Nephron (organoid): ENCODE results near the gene UBE2F.

Experiments used
- H3K27ac Mint-ChIP-seq, 3 experiments: 2 replicates each; pipeline ENCODE4 v1.8.0; 2020; ENCODE audit warnings: mixed read lengths in 3 of 3, mild to moderate bottlenecking in 2 of 3, moderate library complexity in 1 of 3
- H3K27me3 Mint-ChIP-seq: 2 replicates; pipeline ENCODE4 v1.8.0; 2021; ENCODE audit warnings: low read depth, mild to moderate bottlenecking, moderate library complexity, mixed read lengths
- H3K36me3 Mint-ChIP-seq: 2 replicates; pipeline ENCODE4 v1.8.0; 2020; ENCODE audit warnings: low read depth, mixed read lengths
- H3K4me1 Mint-ChIP-seq: 2 replicates; pipeline ENCODE4 v1.8.0; 2020; ENCODE audit warnings: mixed read lengths
- H3K4me3 Mint-ChIP-seq, 3 experiments: 2 replicates each; pipeline ENCODE4 v1.8.0; 2020; ENCODE audit warnings: mild to moderate bottlenecking in 3 of 3, mixed read lengths in 3 of 3, moderate library complexity in 2 of 3
- H3K9me3 Mint-ChIP-seq: 2 replicates; pipeline ENCODE4 v1.8.0; 2020; ENCODE audit warnings: mixed read lengths
- CTCF ChIP-seq, 3 experiments: fragments of 200-600 bp; sonication (generic); IDR thresholded peaks; one replicate each; pipeline ENCODE4 v1.5.0; 2021; ENCODE audit warnings: antibody characterized with exemption in 3 of 3; ENCODE audit not compliant: unreplicated experiment in 3 of 3

The UBE2F gene

GRCh38 chr2:238060542-238061314, 93.9 kb downstream of the UBE2F start, which contains the start of gene SCLY:
TSS of gene SCLY (plus strand) at chr2:238061001. CDS start at chr2:238061055, 54 bp downstream.
- peaks cover 12% of the 10 kb centered on the region for H3K9me3 Mint-ChIP-seq
- peaks cover 12% of the 10 kb centered on the region for H3K27me3 Mint-ChIP-seq
- peaks cover 42% of the 10 kb centered on the region for H3K4me1 Mint-ChIP-seq
- H3K27ac Mint-ChIP-seq = peak within 1 kb of the TSS; percentile 71 to 96 (median 92)
- TF ChIP-seq CTCF (IDR thresholded peaks at IDR 0.05; ENCODE audit: unreplicated experiment in 3 of 3) = no peak
- H3K4me3 Mint-ChIP-seq = peak within 1 kb of the TSS; percentile 85 to 96 (median 92)
- H3K36me3 Mint-ChIP-seq = peaks cover 13% of the 10 kb centered on the region

DNA sequence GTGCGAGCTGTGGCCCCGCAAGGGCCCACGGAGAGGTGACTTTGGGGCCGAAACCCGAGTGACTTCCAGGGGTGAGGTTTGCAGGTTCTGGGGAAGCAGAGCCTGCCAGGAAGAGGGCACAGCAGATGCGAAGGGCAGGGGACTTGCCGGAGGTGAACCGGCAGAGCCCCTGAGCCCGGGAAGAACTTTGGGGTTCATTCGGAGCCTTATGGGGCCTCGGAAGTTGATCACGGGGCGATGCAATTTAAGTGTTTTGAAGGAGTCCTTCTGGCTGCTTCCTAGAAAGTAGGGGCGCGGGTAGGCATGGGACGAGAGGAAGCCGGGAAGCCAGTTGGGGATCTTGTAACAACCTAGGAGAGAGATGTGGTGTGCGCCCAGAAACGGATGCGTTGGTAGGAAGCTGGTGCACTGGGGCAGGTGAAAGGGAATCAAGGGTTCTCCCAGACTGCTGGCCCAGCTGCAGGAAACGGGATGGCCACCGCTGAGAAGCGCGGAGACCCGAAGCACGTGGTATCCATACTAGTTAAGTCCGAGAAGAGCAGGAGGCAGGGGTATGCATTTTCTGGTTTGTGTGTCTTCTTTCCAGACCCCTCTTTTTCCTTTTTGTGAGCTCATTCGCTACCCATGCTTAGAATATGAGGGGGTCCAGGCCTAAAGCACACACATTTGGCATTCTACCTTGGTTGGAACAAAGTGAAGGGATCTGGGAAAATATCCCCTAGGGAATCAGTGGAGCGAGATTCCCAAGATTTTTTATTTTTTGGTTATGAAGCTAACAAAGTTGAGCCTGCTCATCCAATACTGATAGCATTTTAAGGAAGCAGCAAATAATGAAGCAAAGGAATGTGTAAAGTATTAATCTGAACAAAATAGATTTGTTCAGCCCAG, 94.7 kb downstream of the UBE2F start:
- peaks cover 12% of the 10 kb centered on the region for H3K27me3 Mint-ChIP-seq
- peak overlapping the region; percentile 34 to 96 (median 91) for H3K27ac Mint-ChIP-seq
- peaks cover 9% of the 10 kb centered on the region for H3K9me3 Mint-ChIP-seq
- H3K4me3 Mint-ChIP-seq = peak overlapping the region; percentile 85 to 96 (median 92)
- H3K4me1 Mint-ChIP-seq = peaks cover 42% of the 10 kb centered on the region
- no peak for TF ChIP-seq CTCF (IDR thresholded peaks at IDR 0.05; ENCODE audit: unreplicated experiment in 3 of 3)
- H3K36me3 Mint-ChIP-seq = peaks cover 20% of the 10 kb centered on the region

DNA sequence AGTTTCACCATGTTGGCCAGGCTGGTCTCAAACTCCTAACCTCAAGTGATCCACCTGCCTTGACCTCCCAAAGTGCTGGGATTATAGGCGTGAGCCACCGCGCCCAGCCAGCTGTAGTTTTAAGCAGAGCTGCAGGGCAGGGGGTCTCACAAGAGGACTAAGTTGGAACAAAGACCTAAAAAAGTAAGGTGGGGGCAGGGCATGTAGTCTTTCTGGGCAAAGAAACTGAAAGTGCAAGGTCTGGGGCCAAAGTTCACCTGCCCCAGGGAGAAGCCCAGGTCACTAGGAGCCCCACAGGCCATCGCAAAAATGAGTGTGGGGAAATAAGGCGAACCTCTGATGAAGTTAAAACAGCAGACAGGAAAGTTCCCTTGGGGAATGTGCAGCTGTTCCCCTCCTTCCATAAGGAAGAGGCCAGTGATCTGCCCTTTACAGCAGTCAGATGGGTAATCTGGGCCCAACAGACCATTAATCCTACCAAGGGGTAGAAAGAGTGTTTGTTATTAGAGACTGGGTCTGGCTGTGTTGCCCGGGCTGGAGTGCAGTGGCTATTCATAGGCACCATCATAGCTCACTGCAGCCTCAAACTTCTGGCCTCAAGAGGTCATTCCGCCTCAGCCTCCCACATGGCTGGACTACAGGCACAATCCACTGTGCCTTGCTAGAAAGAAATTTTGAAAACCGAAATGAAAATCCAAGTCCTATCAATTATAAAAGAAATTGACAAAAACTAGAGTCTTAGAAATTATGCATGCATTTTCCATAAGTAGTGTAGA, 96.8 kb downstream of the UBE2F start:
- Mint-ChIP-seq H3K36me3 (peaks cover 34% of the 10 kb centered on the region), H3K4me1 (peaks cover 42% of the 10 kb centered on the region), H3K9me3 (peaks cover 7% of the 10 kb centered on the region), H3K27ac (peak overlapping the region; percentile 55 to 87 (median 69)), H3K27me3 (peaks cover 7% of the 10 kb centered on the region), H3K4me3 (peak overlapping the region; percentile 73 to 85 (median 78))
- TF ChIP-seq CTCF (IDR thresholded peaks at IDR 0.05; ENCODE audit: unreplicated experiment in 3 of 3) = no peak

- peaks cover 3% of the 10 kb centered on the region for H3K9me3 Mint-ChIP-seq
- H3K36me3 Mint-ChIP-seq = peaks cover 37% of the 10 kb centered on the region
- peaks cover 4% of the 10 kb centered on the region for H3K27me3 Mint-ChIP-seq
- H3K27ac Mint-ChIP-seq = peak overlapping the region; percentile 55 to 87 (median 69)
- H3K4me3 Mint-ChIP-seq = peak overlapping the region in 2 of 3 experiments; percentile 27 to 73
- peaks cover 42% of the 10 kb centered on the region for H3K4me1 Mint-ChIP-seq
- no peak for TF ChIP-seq CTCF (IDR thresholded peaks at IDR 0.05; ENCODE audit: unreplicated experiment in 3 of 3)
These were observed 97.6 kb downstream of the UBE2F start for GRCh38 chr2:238064376-238064775.

DNA sequence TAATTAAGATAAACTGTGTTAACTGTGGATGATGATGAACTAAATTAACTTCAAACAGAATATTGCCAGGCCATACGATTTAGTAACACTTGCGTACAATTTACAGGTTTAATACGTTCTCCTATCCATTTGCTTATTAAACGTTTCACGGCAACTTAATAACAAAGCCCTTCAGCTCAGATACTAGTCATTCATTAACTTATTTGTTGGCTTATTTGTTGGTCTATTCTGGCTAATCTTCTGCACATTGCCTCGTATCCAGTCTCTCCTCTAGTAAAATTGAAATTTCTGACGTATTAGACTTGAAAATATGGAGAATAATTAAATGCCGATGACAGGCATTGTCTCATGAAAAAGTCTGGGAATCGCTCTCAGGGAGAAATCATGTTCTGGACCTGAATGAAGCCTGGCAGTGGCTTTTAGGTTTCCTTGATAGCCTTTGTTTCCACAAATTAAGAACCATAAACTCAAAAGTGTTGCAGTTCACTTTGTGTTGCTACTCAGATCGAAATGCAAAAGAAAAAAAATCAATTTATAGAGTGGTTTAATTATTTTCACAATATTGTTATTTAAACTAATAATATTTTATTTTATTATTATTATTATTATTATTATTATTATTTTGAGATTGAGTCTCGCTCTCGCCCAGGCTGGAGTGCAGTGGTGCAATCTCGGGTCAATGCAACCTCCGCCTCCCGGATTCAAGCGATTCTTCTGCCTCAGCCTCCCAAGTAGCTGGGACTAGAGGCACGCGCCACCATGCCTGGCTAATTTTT, 98.4 kb downstream of the UBE2F start:
- Mint-ChIP-seq H3K27ac (peak overlapping the region; percentile 69 to 87 (median 77)), H3K27me3 (peaks cover 4% of the 10 kb centered on the region), H3K4me1 (peaks cover 38% of the 10 kb centered on the region), H3K9me3 (no peaks in the 10 kb centered on the region), H3K36me3 (peaks cover 43% of the 10 kb centered on the region), H3K4me3 (peak overlapping the region; percentile 7 to 48 (median 10))
- no peak for TF ChIP-seq CTCF (IDR thresholded peaks at IDR 0.05; ENCODE audit: unreplicated experiment in 3 of 3)
